Neural cell (in vitro differentiated cells): Measurements from ENCODE around the gene BCCIP. TPM values are rescaled to one million over a fixed set of nuclear protein-coding genes. Genes with fewer than 3 reads are reported as not detected.

ENCODE experiments used
- H2AFZ ChIP-seq: fragments of 200-600, 300-800 bp; sonication (generic), shearing (Covaris generic); 2 replicates; pipeline ENCODE4 v1.6.0; 2014; ENCODE audit warnings: low read depth, mild to moderate bottlenecking, antibody characterized with exemption, low read length, moderate library complexity
- H3F3A ChIP-seq: fragments of 200-600 bp; shearing (Covaris generic); 2 replicates; pipeline ENCODE4 v1.6.1; 2016; ENCODE audit warnings: mild to moderate bottlenecking, moderate library complexity, mixed read lengths, antibody characterized with exemption, low read length; ENCODE audit not compliant: insufficient read depth, poor library complexity, severe bottlenecking
- H3K27ac ChIP-seq: fragments of 200-600, 300-800 bp; sonication (generic), shearing (Covaris generic); 2 replicates; pipeline ENCODE4 v1.5.1; 2014; ENCODE audit warnings: mild to moderate bottlenecking, low read length, moderate library complexity
- H3K27me3 ChIP-seq: fragments of 300-800, 200-600 bp; sonication (generic), shearing (Covaris generic); 2 replicates; pipeline ENCODE4 v1.6.0; 2014; ENCODE audit warnings: mild to moderate bottlenecking, low read depth, low read length, moderate library complexity; ENCODE audit not compliant: insufficient read depth
- H3K36me3 ChIP-seq: fragments of 300-800, 200-600 bp; sonication (generic), shearing (Covaris generic); 2 replicates; pipeline ENCODE4 v1.5.1; 2014; ENCODE audit warnings: mild to moderate bottlenecking, antibody characterized with exemption, low read length, moderate library complexity; ENCODE audit not compliant: insufficient read depth
- H3K4me2 ChIP-seq: fragments of 300-800, 200-600 bp; sonication (generic), shearing (Covaris generic); 2 replicates; pipeline ENCODE4 v1.6.0; 2014; ENCODE audit warnings: mild to moderate bottlenecking, low read length
- H3K4me3 ChIP-seq: fragments of 300-800, 200-600 bp; sonication (generic), shearing (Covaris generic); 2 replicates; pipeline ENCODE4 v1.5.1; 2014; ENCODE audit warnings: mild to moderate bottlenecking, low read length, moderate library complexity
- H3K79me2 ChIP-seq: fragments of 200-600 bp; shearing (Covaris generic); replicated peaks from 2 replicates; pipeline ENCODE4 v1.6.0; 2014; ENCODE audit warnings: mild to moderate bottlenecking, low read length, moderate library complexity; ENCODE audit not compliant: insufficient read depth
- H3K9ac ChIP-seq: fragments of 300-800, 200-600 bp; sonication (generic), shearing (Covaris generic); 2 replicates; pipeline ENCODE4 v1.6.1; 2016; ENCODE audit warnings: mild to moderate bottlenecking, low read length, mixed read lengths
- H3K9me2 ChIP-seq: fragments of 200-600 bp; shearing (Covaris generic); 2 replicates; pipeline ENCODE4 v1.6.1; 2016; ENCODE audit warnings: mild to moderate bottlenecking, low read length, mixed read lengths; ENCODE audit not compliant: insufficient read depth
- H3K9me3 ChIP-seq: fragments of 200-600, 300-800 bp; sonication (generic), shearing (Covaris generic); 2 replicates; pipeline ENCODE4 v1.6.1; 2016; ENCODE audit warnings: mild to moderate bottlenecking, mixed run types, low read length, moderate library complexity, mixed read lengths
- H4K20me1 ChIP-seq: fragments of 200-600 bp; shearing (Covaris generic); 2 replicates; pipeline ENCODE4 v1.6.1; 2016; ENCODE audit warnings: mild to moderate bottlenecking, mixed run types; ENCODE audit not compliant: insufficient read depth
- EP300 ChIP-seq: fragments of 450-650 bp; conservative IDR thresholded peaks from 2 replicates; pipeline ENCODE4 v1.6.1; 2014; ENCODE audit warnings: antibody characterized with exemption, mild to moderate bottlenecking, moderate library complexity; ENCODE audit not compliant: poor library complexity, severe bottlenecking
- EZH2 ChIP-seq: fragments of 200-600, 300-800 bp; shearing (Covaris generic), sonication (generic); IDR thresholded peaks from 2 replicates; pipeline ENCODE4 v1.6.1; 2014; ENCODE audit warnings: antibody characterized with exemption, low read length, borderline replicate concordance, mild to moderate bottlenecking; ENCODE audit not compliant: insufficient read depth, poor library complexity, severe bottlenecking
- MXI1 ChIP-seq: fragments of 450-650 bp; conservative IDR thresholded peaks from 2 replicates; pipeline ENCODE4 v1.6.1; 2014; ENCODE audit warnings: antibody characterized with exemption, mild to moderate bottlenecking; ENCODE audit not compliant: poor library complexity, severe bottlenecking
- POLR2AphosphoS5 ChIP-seq: IDR thresholded peaks from 2 replicates; pipeline ENCODE4 v1.6.1; 2012
- RAD21 ChIP-seq: fragments of 450-650 bp; conservative IDR thresholded peaks from 2 replicates; pipeline ENCODE4 v1.6.1; 2014; ENCODE audit warnings: antibody characterized with exemption, mild to moderate bottlenecking, moderate library complexity
- REST ChIP-seq: IDR thresholded peaks from 2 replicates; pipeline ENCODE4 v1.6.1; 2012; ENCODE audit warnings: borderline replicate concordance
- SMC3 ChIP-seq: fragments of 450-650 bp; conservative IDR thresholded peaks from 2 replicates; pipeline ENCODE4 v1.6.1; 2014; ENCODE audit warnings: antibody characterized with exemption, mild to moderate bottlenecking, moderate library complexity; ENCODE audit not compliant: poor library complexity
- TAF1 ChIP-seq: IDR thresholded peaks from 2 replicates; pipeline ENCODE4 v1.6.1; 2012; ENCODE audit warnings: low read depth
- polyA plus RNA-seq: library from polyadenylated mRNA; depleted of rRNA; stranded (reverse); fragments of >200 nt; gene quantifications from 2 replicates; pipeline ENCODE4 v1.2.3, GENCODE V29; 2014
- TF ChIP-seq, protein P1 (sequence below): fragments of 450-650 bp; IDR thresholded peaks from 2 replicates; pipeline ENCODE4 v1.5.1; 2014; ENCODE audit warnings: antibody characterized with exemption, mild to moderate bottlenecking, moderate library complexity; ENCODE audit not compliant: poor library complexity, severe bottlenecking

Gene BCCIP
- polyA plus RNA-seq, 1 donor from 2014 or later, result 95.8 TPM

GRCh38 chr10:125844751-125845221, 21.4 kb downstream of the BCCIP start:
- Histone ChIP-seq H3K9me2 (no peaks in the 10 kb centered on the region), H3K36me3 (peaks cover 4% of the 10 kb centered on the region), H3K79me2 (no peaks in the 10 kb centered on the region), H3F3A (no peaks in the 10 kb centered on the region), H3K9me3 (no peaks in the 10 kb centered on the region), H2AFZ (no peak overlapping the region), H3K27me3 (no peaks in the 10 kb centered on the region), H3K9ac (no peak overlapping the region), H3K4me3 (no peak overlapping the region), H4K20me1 (no peaks in the 10 kb centered on the region), H3K4me2 (no peak overlapping the region), H3K27ac (peak overlapping the region; percentile 36)
- TF ChIP-seq POLR2AphosphoS5 (peak; percentile 11), MXI1 (no peak)

GRCh38 chr10:125845617-125846016, 22.3 kb downstream of the BCCIP start:
- Histone ChIP-seq H3K9ac (no peak overlapping the region), H3K27ac (no peak overlapping the region)
- TF ChIP-seq RAD21 (no peak), TAF1 (no peak), POLR2AphosphoS5 (no peak), REST (no peak), MXI1 (no peak), SMC3 (no peak), EP300 (no peak), EZH2 (no peak)
- TF ChIP-seq, protein P1, sequence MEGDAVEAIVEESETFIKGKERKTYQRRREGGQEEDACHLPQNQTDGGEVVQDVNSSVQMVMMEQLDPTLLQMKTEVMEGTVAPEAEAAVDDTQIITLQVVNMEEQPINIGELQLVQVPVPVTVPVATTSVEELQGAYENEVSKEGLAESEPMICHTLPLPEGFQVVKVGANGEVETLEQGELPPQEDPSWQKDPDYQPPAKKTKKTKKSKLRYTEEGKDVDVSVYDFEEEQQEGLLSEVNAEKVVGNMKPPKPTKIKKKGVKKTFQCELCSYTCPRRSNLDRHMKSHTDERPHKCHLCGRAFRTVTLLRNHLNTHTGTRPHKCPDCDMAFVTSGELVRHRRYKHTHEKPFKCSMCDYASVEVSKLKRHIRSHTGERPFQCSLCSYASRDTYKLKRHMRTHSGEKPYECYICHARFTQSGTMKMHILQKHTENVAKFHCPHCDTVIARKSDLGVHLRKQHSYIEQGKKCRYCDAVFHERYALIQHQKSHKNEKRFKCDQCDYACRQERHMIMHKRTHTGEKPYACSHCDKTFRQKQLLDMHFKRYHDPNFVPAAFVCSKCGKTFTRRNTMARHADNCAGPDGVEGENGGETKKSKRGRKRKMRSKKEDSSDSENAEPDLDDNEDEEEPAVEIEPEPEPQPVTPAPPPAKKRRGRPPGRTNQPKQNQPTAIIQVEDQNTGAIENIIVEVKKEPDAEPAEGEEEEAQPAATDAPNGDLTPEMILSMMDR, result no peak

DNA sequence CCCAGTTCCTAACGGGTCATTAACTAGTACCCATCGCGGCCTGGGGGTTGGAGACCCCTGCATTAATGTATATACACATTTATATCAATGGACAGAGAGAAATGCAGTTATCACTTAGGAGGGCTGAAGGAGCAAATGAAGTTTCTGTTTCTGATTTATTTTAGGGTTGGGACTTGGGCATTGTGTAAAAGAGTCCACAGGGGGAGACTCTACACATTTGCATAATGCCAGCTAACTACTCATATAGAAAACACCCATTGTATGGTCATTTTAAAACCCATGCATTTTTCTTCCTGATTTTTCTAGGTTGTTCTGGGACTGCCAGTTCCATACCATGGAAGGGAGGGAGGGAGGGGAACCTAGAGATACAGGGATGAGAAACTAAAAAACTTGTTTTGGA, 23.5 kb downstream of the BCCIP start:
- Histone ChIP-seq H3K27me3 (no peaks in the 10 kb centered on the region), H3K27ac (no peak overlapping the region), H2AFZ (no peak overlapping the region), H3K4me3 (no peak overlapping the region), H3K36me3 (no peaks in the 10 kb centered on the region), H3F3A (no peaks in the 10 kb centered on the region), H3K9me2 (no peaks in the 10 kb centered on the region), H3K9ac (no peak overlapping the region), H4K20me1 (no peaks in the 10 kb centered on the region), H3K4me2 (no peak overlapping the region), H3K9me3 (no peaks in the 10 kb centered on the region), H3K79me2 (no peaks in the 10 kb centered on the region)
- TF ChIP-seq EZH2, result no peak

More at GRCh38 chr10:125845617-125846016, 22.3 kb downstream of the BCCIP start:
- H3K27me3 ChIP-seq, result no peaks in the 10 kb centered on the region
- H3K4me2 ChIP-seq, result no peak overlapping the region
- no peaks in the 10 kb centered on the region for H3K9me2 ChIP-seq
- H2AFZ ChIP-seq, result no peak overlapping the region
- H4K20me1 ChIP-seq, result no peaks in the 10 kb centered on the region
- no peaks in the 10 kb centered on the region for H3K79me2 ChIP-seq
- no peak overlapping the region for H3K4me3 ChIP-seq
- H3F3A ChIP-seq, result no peaks in the 10 kb centered on the region
- H3K9me3 ChIP-seq, result no peaks in the 10 kb centered on the region
- H3K36me3 ChIP-seq, result peaks cover 4% of the 10 kb centered on the region
